T-cell (primary cell): ENCODE data around the gene CANX. TPM values are rescaled to one million over a fixed set of nuclear protein-coding genes. Genes with fewer than 3 reads are reported as not detected.

Experiments used
- ATAC-seq, 4 experiments: fragments of 200-7000 bp in 3 of 4; fragments of 150-1000 bp in 1 of 4; cut with Tn5 transposase; replicated peaks in 1 of 4; 1 replicate in 3 of 4; 2 replicates in 1 of 4; pipeline ENCODE4 v1.10.0; 2021; ENCODE audit warnings: moderate library complexity in 3 of 4, mild to moderate bottlenecking in 2 of 4, moderate number of reproducible peaks in 1 of 4
- CTCF ChIA-PET, 2 donors: fragments of 300-600 bp; sonication (Branson Sonifier 250); formaldehyde crosslinking; loops; one replicate each; lab custom pipeline; 2022; ENCODE audit warnings: antibody characterized with exemption in 2 of 2; lab: Charles Lee
- POLR2A ChIA-PET, 2 donors: fragments of 300-600 bp; sonication (Branson Sonifier 250); formaldehyde crosslinking; loops; one replicate each; lab custom pipeline; 2022; ENCODE audit warnings: antibody characterized with exemption in 2 of 2; lab: Charles Lee
- DNase-seq, 35 experiments: peaks; one replicate each; pipeline versions ENCODE4 v3.0.0 to v3.0.0-alpha.2; 2013 to 2023
- H3K27ac ChIP-seq: one replicate; pipeline ENCODE4 v1.5.1; 2013; ENCODE audit warnings: low read length
- H3K27me3 ChIP-seq, 2 experiments: replicated peaks in 1 of 2; 1 replicate in 1 of 2; 2 replicates in 1 of 2; pipeline versions ENCODE4 v1.6.1 to v1.7.0; 2013; ENCODE audit warnings: low read length in 1 of 2, mixed read lengths in 1 of 2; ENCODE audit not compliant: control insufficient read depth in 2 of 2, insufficient read depth in 2 of 2; ENCODE audit errors: extremely low read depth in 1 of 2
- H3K36me3 ChIP-seq, 2 donors: 1 replicate in 1 of 2; 2 replicates in 1 of 2; pipeline versions ENCODE4 v1.6.1 to v1.7.0; 2013; ENCODE audit warnings: low read length in 1 of 2; ENCODE audit not compliant: control insufficient read depth in 2 of 2, insufficient read depth in 1 of 2; ENCODE audit errors: extremely low read depth in 1 of 2
- H3K4me1 ChIP-seq, 2 experiments: 1 replicate in 1 of 2; 2 replicates in 1 of 2; pipeline versions ENCODE4 v1.6.1 to v1.7.0; 2013; ENCODE audit warnings: low read length in 2 of 2, mixed read lengths in 1 of 2; ENCODE audit not compliant: insufficient read depth in 2 of 2, control insufficient read depth in 1 of 2; ENCODE audit errors: extremely low read depth in 1 of 2
- H3K4me3 ChIP-seq, 2 donors: 1 replicate in 1 of 2; 2 replicates in 1 of 2; pipeline versions ENCODE4 v1.5.1 to v1.7.0; 2013; ENCODE audit warnings: mild to moderate bottlenecking in 2 of 2, low read length in 1 of 2, moderate library complexity in 1 of 2; ENCODE audit not compliant: control insufficient read depth in 1 of 2; ENCODE audit errors: extremely low read depth in 1 of 2
- H3K9me3 ChIP-seq: 2 replicates; pipeline ENCODE4 v1.7.0; 2013
- H3K27ac Mint-ChIP-seq, 2 donors: one replicate each; pipeline ENCODE4 v1.8.0; 2020 to 2021; ENCODE audit warnings: mild to moderate bottlenecking in 2 of 2, mixed read lengths in 2 of 2
- H3K27me3 Mint-ChIP-seq, 2 donors: one replicate each; pipeline ENCODE4 v1.8.0; 2021 to 2022; ENCODE audit warnings: mixed read lengths in 2 of 2
- H3K36me3 Mint-ChIP-seq: one replicate; pipeline ENCODE4 v1.8.0; 2021; ENCODE audit warnings: mixed read lengths
- H3K4me1 Mint-ChIP-seq, 3 donors: one replicate each; pipeline ENCODE4 v1.8.0; 2020 to 2022; ENCODE audit warnings: mixed read lengths in 3 of 3, mild to moderate bottlenecking in 1 of 3
- H3K4me3 Mint-ChIP-seq, 3 donors: one replicate each; pipeline ENCODE4 v1.8.0; 2020 to 2022; ENCODE audit warnings: mild to moderate bottlenecking in 3 of 3, mixed read lengths in 3 of 3, moderate library complexity in 3 of 3
- H3K9me3 Mint-ChIP-seq, 3 donors: one replicate each; pipeline ENCODE4 v1.8.0; 2020 to 2022; ENCODE audit warnings: mixed read lengths in 3 of 3
- WGBS: methylation state at CpG from one replicate; pipeline ENCODE4 v1.1.5; 2013; ENCODE audit warnings: missing lambda C conversion rate; ENCODE audit not compliant: insufficient coverage; 5-methylcytosine and 5-hydroxymethylcytosine counted together
- total RNA-seq, 35 experiments: library from RNA in 6 of 35; stranded (reverse) in 6 of 35; fragments of 120-200 nt in 1 of 35; gene quantifications; one replicate each; pipeline versions ENCODE4 v1.2.1 to v1.2.4 and lab custom pipeline; 2013 to 2026

CANX gene
- total RNA-seq, 5 donors from 2014 or later (not counting 1 experiment from before 2014, with no cell fraction given): 205 to 306 (median 262) TPM

DNA sequence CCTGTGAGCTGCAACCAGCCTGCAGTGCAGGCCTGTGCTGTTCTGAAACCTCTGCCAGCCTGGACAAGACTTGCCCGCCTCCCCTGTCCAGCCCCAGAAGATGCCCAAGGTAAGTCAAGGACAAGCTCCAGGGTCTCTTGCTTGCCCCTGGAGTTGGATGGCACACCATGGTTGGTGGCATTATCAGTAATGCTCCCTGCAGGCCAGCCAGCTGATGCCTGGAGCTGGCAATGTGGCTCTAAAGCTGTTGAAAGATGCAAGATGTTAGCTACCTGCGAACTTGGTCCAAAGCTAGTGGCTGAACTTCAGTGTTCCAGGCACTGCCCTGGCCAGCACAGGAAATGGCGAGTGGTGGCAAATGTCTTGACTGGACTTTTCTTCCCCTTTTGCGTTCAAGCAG is 81.1 kb downstream of the CANX start:
- POLR2A ChIA-PET: interaction anchor here in 1 of 2 donors (0.7 kb wide), 1 partner anchor 79 kb away, joined by 3 read pairs; the partner anchor contains the start of gene MRNIP
- Mint-ChIP-seq H3K4me1 (no peaks in the 10 kb centered on the region), H3K27me3 (no peaks in the 10 kb centered on the region), H3K27ac (no peak overlapping the region), H3K36me3 (peaks cover 33% of the 10 kb centered on the region), H3K9me3 (no peaks in the 10 kb centered on the region), H3K4me3 (no peak overlapping the region)
- CTCF ChIA-PET: no interaction called here
- ATAC-seq: no peak
- no peak for DNase-seq
- H3K27ac ChIP-seq: no peak overlapping the region
- H3K9me3 ChIP-seq: no peaks in the 10 kb centered on the region
- no peaks in the 10 kb centered on the region for H3K27me3 ChIP-seq
- H3K4me3 ChIP-seq: no peak overlapping the region
- H3K36me3 ChIP-seq: peaks cover 6 to 38% of the 10 kb centered on the region in 2 donors
- no peaks in the 10 kb centered on the region for H3K4me1 ChIP-seq
- 100% methylated on average over 4 of the region's 4 CpGs for WGBS

DNA sequence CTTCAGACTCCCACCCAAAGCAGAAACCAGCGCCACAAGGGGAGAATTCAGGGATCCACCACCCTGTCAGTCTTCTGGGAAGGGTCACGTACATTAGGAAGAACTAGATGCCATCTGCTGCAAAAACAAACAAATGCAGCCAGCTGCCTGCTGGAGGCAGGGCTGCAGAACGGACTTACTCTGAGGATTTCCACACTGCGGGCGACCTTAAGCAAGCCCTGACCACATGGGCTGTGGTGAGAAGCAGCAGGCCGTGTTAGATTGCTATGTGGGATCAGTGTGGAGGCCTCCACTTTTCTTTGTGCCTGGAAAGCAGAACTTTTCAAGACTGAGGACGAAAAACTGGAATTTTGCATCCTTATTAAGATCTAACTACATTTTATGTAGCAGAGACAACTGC is 81.6 kb downstream of the CANX start:
- Histone ChIP-seq H3K27me3 (no peaks in the 10 kb centered on the region), H3K4me3 (no peak overlapping the region), H3K36me3 (peaks cover 5 to 33% of the 10 kb centered on the region in 2 donors), H3K4me1 (no peaks in the 10 kb centered on the region), H3K9me3 (no peaks in the 10 kb centered on the region), H3K27ac (no peak overlapping the region)
- POLR2A ChIA-PET: interaction anchor here in 1 of 2 donors (0.7 kb wide), 1 partner anchor 78 kb away, joined by 3 read pairs; the partner anchor contains the start of gene MRNIP
- Mint-ChIP-seq H3K27me3 (no peaks in the 10 kb centered on the region), H3K4me3 (no peak overlapping the region), H3K4me1 (no peaks in the 10 kb centered on the region), H3K27ac (no peak overlapping the region), H3K9me3 (no peaks in the 10 kb centered on the region), H3K36me3 (peaks cover 33% of the 10 kb centered on the region)
- CTCF ChIA-PET: no interaction called here
- DNase-seq: no peak
- 95% methylated on average over 6 of the region's 7 CpGs for WGBS
- no peak for ATAC-seq

Other genes with a start within 250 kb of the CANX start
- gene RUFY1, start 148.4 kb upstream of the CANX start, total RNA-seq: 10 to 100 TPM; 35.2 to 63.6 (median 47.7) TPM
- gene HNRNPH1, start 75.3 kb upstream of the CANX start, total RNA-seq: 1,000 to 10,000 TPM; 1,278 to 2,165 (median 1,301) TPM
- under 1 TPM in 3 of 5 donors, not detected in 2; 0.50 to 0.66 (median 0.57) TPM for gene CBY3, start 17.9 kb upstream of the CANX start, total RNA-seq
- 10 to 100 TPM; 31.3 to 56.4 (median 50.6) TPM for gene MAML1, start 33.9 kb downstream of the CANX start, total RNA-seq
- gene LTC4S, start 95.0 kb downstream of the CANX start, total RNA-seq: 10 to 100 TPM in 1 of 5 donors, 1 to 10 TPM in 4; 3.6 to 12.6 (median 8.1) TPM
- 100 to 1,000 TPM; 119 to 159 (median 132) TPM for gene MGAT4B, start 107.9 kb downstream of the CANX start, total RNA-seq
- gene SQSTM1, start 121.9 kb downstream of the CANX start, total RNA-seq: 100 to 1,000 TPM; 220 to 327 (median 280) TPM
- 100 to 1,000 TPM in 3 of 5 donors, 10 to 100 TPM in 2; 54.1 to 119 (median 112) TPM for gene MRNIP, start 159.8 kb downstream of the CANX start, total RNA-seq
- gene TBC1D9B, start 208.9 kb downstream of the CANX start, total RNA-seq: 100 to 1,000 TPM in 2 of 5 donors, 10 to 100 TPM in 3; 65.9 to 125 (median 96.2) TPM